Measurements from ENCODE around the gene C19orf81. TPM values are rescaled to one million over a fixed set of nuclear protein-coding genes. Genes with fewer than 3 reads are reported as not detected.

Gene C19orf81
- total and polyA plus RNA-seq, 2 experiments from 2014 or later = 1.6 TPM; not detected in 1

DNA sequence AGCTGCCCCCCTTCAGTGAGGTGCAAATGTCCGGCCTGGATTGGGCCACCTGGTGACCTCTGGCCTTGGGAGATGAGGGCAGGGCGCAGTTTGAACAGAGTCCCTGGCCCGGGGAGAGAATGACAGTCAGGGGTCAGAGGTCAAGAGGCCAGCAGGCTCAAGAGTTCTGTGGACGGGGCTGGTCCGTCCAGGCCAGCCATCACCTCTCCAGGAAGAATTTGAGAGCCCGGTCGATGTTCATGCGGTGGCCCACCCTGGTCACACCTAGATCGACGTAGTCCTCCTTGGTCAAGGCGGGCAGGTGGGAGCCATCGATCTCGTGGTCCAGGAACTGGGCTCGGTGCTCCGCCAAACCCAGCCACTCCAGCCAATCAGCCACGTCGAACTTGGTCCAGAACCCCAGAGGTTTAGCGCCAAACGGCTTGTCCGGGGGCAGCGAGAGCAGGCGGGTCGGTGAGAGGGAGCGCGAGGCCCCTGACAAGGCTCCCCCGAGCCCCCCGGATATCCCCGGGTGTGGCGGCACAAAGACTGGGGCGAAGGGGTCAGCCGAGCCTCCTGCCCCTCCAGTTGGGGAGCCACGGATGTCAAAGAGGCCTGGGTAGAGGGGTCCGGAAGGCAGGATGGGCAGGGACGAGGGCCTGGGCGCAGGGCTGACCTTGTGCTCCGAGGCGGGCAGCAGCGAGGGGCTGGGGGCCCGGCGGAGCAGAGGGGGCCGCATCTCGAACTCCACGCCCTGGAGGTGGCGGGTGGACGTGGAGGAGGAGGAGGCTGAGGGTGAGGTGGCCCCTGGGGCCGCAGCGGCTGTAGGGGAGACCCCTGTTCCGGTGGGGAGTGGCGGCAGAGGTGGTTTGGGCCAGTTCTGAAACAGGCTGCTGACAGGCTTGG lies 12.8 kb downstream of the C19orf81 start:
- peaks cover 24% of the 10 kb centered on the region for H3K27me3 ChIP-seq (replicated peaks; ENCODE audit: insufficient read depth)
- in situ Hi-C loops (cut with MboI) = no loop called here
- no peaks in the 10 kb centered on the region for H3K9me3 ChIP-seq (ENCODE audit: low read depth)
- WGBS, 2 experiments (ENCODE audit: low coverage in 1 of 2, low lambda C conversion rate in 2 of 2, missing lambda C conversion rate in 2 of 2) = 50 to 51% methylated on average over 39 to 49 of the region's 49 CpGs
- no peak overlapping the region for H2AFZ ChIP-seq
- DNase-seq = no peak
- no peak overlapping the region for H3K27ac ChIP-seq
- H3K36me3 ChIP-seq (ENCODE audit: low read depth) = no peaks in the 10 kb centered on the region
- no peaks in the 10 kb centered on the region for H3K4me1 ChIP-seq (ENCODE audit: insufficient read depth)
- H3K4me3 ChIP-seq = no peak overlapping the region
- peaks cover 7% of the 10 kb centered on the region; the same call in 1 of the 2 replicates for H3F3A ChIP-seq (ENCODE audit: insufficient read depth)
- no peak overlapping the region for H3K9ac ChIP-seq
- H3K79me2 ChIP-seq (ENCODE audit: insufficient read depth) = no peaks in the 10 kb centered on the region
- H3K9me2 ChIP-seq (ENCODE audit: insufficient read depth) = no peaks in the 10 kb centered on the region
- TF ChIP-seq EZH2 (IDR thresholded peaks at IDR 0.05; ENCODE audit: insufficient read depth, poor library complexity, severe bottlenecking) (no peak), EZH2phosphoT487 (IDR thresholded peaks at IDR 0.05; ENCODE audit: insufficient read depth, low read depth) (no peak)
- no peak overlapping the region for H3K4me2 ChIP-seq (ENCODE audit: unreplicated experiment)
- H4K20me1 ChIP-seq (ENCODE audit: insufficient read depth) = no peaks in the 10 kb centered on the region

DNA sequence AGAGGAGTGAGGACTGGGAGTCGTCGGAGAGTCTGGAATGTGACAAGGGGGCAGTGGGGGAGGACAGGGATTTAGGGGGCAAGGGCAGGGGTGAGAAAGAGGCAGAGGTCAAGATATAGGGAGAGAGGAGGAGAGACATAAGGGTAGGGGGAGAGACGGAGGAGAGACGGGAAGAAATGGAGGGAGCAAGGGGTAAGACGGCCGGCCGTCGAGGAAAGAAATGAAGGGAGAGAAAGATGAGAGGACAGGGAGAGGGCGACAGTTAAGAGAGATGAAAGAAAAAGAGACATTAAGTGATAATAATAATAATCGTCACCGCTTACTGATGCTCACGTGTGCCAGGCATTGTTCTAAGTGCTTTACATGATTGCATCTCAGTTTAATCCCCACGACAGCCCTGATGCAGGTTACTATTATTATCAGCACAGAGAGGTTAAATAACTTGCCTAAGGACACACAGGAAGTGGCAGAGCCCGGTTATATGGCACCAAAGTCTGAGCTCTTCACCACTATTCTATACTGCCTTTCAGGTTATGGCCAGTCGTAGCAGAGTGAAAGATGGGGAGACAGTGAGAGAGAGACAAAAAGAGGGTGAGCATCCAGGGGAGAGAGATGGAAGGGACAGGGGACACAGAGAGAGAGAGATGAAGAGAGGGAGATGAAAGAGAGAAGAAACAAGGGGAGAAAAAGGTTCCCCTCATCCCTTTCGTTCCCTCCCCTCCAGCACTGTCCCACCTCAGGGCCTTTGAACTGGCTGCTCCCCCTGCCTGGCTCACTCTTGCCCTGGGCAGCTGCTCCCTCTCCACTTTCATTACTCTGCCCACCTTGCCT lies 13.6 kb downstream of the C19orf81 start:
- H3K36me3 ChIP-seq (ENCODE audit: low read depth) = no peaks in the 10 kb centered on the region
- H3K4me2 ChIP-seq (ENCODE audit: unreplicated experiment) = no peak overlapping the region
- H4K20me1 ChIP-seq (ENCODE audit: insufficient read depth) = no peaks in the 10 kb centered on the region
- H3K27me3 ChIP-seq (replicated peaks; ENCODE audit: insufficient read depth) = peaks cover 32% of the 10 kb centered on the region
- in situ Hi-C loops (cut with MboI) = no loop called here
- DNase-seq = no peak
- no peak overlapping the region for H3K9ac ChIP-seq
- 25 to 36% methylated on average over 11 to 16 of the region's 16 CpGs for WGBS, 2 experiments (ENCODE audit: low coverage in 1 of 2, low lambda C conversion rate in 2 of 2, missing lambda C conversion rate in 2 of 2)
- H3K4me1 ChIP-seq (ENCODE audit: insufficient read depth) = no peaks in the 10 kb centered on the region
- H2AFZ ChIP-seq = no peak overlapping the region
- no peaks in the 10 kb centered on the region for H3K9me3 ChIP-seq (ENCODE audit: low read depth)
- H3F3A ChIP-seq (ENCODE audit: insufficient read depth) = no peaks in the 10 kb centered on the region
- no peak for TF ChIP-seq EZH2phosphoT487 (IDR thresholded peaks at IDR 0.05; ENCODE audit: insufficient read depth, low read depth)
- no peak for TF ChIP-seq EZH2 (IDR thresholded peaks at IDR 0.05; ENCODE audit: insufficient read depth, poor library complexity, severe bottlenecking)
- no peak overlapping the region for H3K4me3 ChIP-seq
- H3K9me2 ChIP-seq (ENCODE audit: insufficient read depth) = no peaks in the 10 kb centered on the region
- no peaks in the 10 kb centered on the region for H3K79me2 ChIP-seq (ENCODE audit: insufficient read depth)
- no peak overlapping the region for H3K27ac ChIP-seq

DNA sequence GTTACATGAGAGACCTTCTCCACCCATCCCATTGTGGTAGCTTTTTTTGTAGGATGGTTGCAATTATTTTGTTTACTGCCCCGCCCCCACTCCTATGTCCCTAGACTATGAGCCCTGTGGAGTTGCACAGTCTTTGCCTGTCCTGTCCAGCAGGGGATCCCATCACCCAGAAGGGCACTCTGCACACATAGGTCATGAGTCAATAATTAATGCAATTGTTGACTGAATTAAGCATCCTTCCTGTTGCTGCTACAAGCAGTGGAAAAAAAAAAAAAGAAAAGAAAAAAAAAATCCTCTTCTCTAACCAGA lies 14.2 kb downstream of the C19orf81 start:
- Histone ChIP-seq H3K9me3 (ENCODE audit: low read depth) (no peaks in the 10 kb centered on the region), H3K9me2 (ENCODE audit: insufficient read depth) (no peaks in the 10 kb centered on the region), H3K9ac (no peak overlapping the region), H3K27ac (no peak overlapping the region), H2AFZ (no peak overlapping the region), H3K4me3 (no peak overlapping the region), H3K36me3 (ENCODE audit: low read depth) (no peaks in the 10 kb centered on the region), H3K4me2 (ENCODE audit: unreplicated experiment) (no peak overlapping the region), H4K20me1 (ENCODE audit: insufficient read depth) (no peaks in the 10 kb centered on the region), H3K4me1 (ENCODE audit: insufficient read depth) (no peaks in the 10 kb centered on the region), H3F3A (ENCODE audit: insufficient read depth) (no peaks in the 10 kb centered on the region), H3K27me3 (replicated peaks; ENCODE audit: insufficient read depth) (peaks cover 37% of the 10 kb centered on the region), H3K79me2 (ENCODE audit: insufficient read depth) (no peaks in the 10 kb centered on the region)
- in situ Hi-C loops (cut with MboI) = no loop called here
- 20% methylated on average over 1 of the region's 1 CpG for WGBS, 2 experiments (ENCODE audit: low coverage in 1 of 2, low lambda C conversion rate in 2 of 2, missing lambda C conversion rate in 2 of 2)
- peak; percentile 40 for DNase-seq
- TF ChIP-seq EZH2phosphoT487 (IDR thresholded peaks at IDR 0.05; ENCODE audit: insufficient read depth, low read depth) = no peak
- TF ChIP-seq EZH2 (IDR thresholded peaks at IDR 0.05; ENCODE audit: insufficient read depth, poor library complexity, severe bottlenecking) = no peak

DNA sequence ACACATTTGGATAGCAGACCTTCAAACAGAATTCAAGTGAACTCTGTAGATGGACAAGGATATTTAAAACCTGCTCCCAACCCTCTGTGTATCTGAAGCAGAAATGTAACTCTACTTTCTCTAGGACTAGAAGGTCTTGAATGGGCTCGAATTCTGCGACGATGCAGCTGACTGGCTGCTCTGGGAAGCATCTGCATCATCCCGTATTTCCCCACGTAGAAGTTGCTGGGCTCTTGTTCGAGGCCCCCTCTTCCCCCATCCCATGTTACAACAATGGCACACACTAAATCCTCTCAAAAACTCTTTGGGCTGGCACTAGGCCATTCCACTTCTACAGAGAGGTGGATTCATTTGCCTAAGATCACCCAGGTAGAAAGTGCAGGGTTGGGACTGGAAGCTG lies 15.0 kb downstream of the C19orf81 start:
- Histone ChIP-seq H3F3A (ENCODE audit: insufficient read depth) (no peaks in the 10 kb centered on the region), H3K9ac (no peak overlapping the region), H3K9me3 (ENCODE audit: low read depth) (no peaks in the 10 kb centered on the region), H3K4me3 (no peak overlapping the region), H3K4me1 (ENCODE audit: insufficient read depth) (no peaks in the 10 kb centered on the region), H4K20me1 (ENCODE audit: insufficient read depth) (no peaks in the 10 kb centered on the region), H3K9me2 (ENCODE audit: insufficient read depth) (no peaks in the 10 kb centered on the region), H2AFZ (no peak overlapping the region), H3K27ac (no peak overlapping the region), H3K79me2 (ENCODE audit: insufficient read depth) (no peaks in the 10 kb centered on the region), H3K36me3 (ENCODE audit: low read depth) (no peaks in the 10 kb centered on the region), H3K4me2 (ENCODE audit: unreplicated experiment) (no peak overlapping the region), H3K27me3 (replicated peaks; ENCODE audit: insufficient read depth) (peaks cover 37% of the 10 kb centered on the region)
- 61 to 72% methylated on average over 6 of the region's 6 CpGs for WGBS, 2 experiments (ENCODE audit: low coverage in 1 of 2, low lambda C conversion rate in 2 of 2, missing lambda C conversion rate in 2 of 2)
- in situ Hi-C loops (cut with MboI) = no loop called here
- TF ChIP-seq EZH2phosphoT487 (IDR thresholded peaks at IDR 0.05; ENCODE audit: insufficient read depth, low read depth) (no peak), EZH2 (IDR thresholded peaks at IDR 0.05; ENCODE audit: insufficient read depth, poor library complexity, severe bottlenecking) (no peak)
- DNase-seq = no peak

Measured in GM23248 (cell line).